Stimulated activated naive CD8-positive, alpha-beta T cell treated with anti-CD3 and anti-CD28 coated beads, Interleukin-15, Interleukin-2, amounts not matched to agents 100 ng/mL and 50 ng/mL, for 24 hours (primary cell): ENCODE measurements around the gene ZKSCAN4.
A peak's percentile ranks its signal among the peaks of the same experiment; 100 is the strongest.

ENCODE experiments used
- H3K27ac Mint-ChIP-seq: one replicate; pipeline ENCODE4 v1.8.0; 2021; ENCODE audit warnings: mild to moderate bottlenecking, mixed read lengths
- H3K27me3 Mint-ChIP-seq: one replicate; pipeline ENCODE4 v1.8.0; 2021; ENCODE audit warnings: mixed read lengths
- H3K36me3 Mint-ChIP-seq: one replicate; pipeline ENCODE4 v1.8.0; 2021; ENCODE audit warnings: low read depth, mixed read lengths
- H3K4me1 Mint-ChIP-seq: one replicate; pipeline ENCODE4 v1.8.0; 2021; ENCODE audit warnings: low read depth, mixed read lengths
- H3K4me3 Mint-ChIP-seq: one replicate; pipeline ENCODE4 v1.8.0; 2021; ENCODE audit warnings: mild to moderate bottlenecking, mixed read lengths
- H3K9me3 Mint-ChIP-seq: one replicate; pipeline ENCODE4 v1.8.0; 2021; ENCODE audit warnings: mixed read lengths

The ZKSCAN4 gene

DNA sequence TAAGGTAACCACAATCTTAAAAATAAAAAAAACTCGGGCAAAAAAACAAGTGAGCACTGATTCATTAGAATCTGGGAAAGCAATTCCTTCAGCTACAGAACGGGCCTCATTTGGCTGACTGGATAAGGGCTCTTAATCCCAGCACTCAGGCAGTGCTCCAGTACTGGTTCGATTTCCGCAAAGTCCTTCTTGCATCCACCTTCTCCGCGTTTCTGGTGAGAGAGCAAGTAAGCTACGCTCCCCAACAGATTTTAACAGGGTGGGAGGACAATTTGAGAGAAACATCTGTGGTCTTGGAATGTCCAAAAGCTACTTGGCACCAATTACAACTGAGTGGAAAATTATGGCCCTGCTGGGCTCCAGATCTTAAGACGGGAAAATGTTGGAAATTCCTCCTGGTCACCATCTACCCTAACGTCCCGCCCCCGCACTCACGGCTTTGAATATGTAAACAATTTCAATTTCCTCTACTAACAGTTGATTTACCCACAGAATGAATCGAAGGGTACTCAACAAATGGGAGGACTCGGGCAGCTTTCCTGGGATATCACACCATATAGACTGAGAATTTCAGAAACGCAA lies 45.0 kb downstream of the ZKSCAN4 start:
- no peak overlapping the region for H3K27ac Mint-ChIP-seq

DNA sequence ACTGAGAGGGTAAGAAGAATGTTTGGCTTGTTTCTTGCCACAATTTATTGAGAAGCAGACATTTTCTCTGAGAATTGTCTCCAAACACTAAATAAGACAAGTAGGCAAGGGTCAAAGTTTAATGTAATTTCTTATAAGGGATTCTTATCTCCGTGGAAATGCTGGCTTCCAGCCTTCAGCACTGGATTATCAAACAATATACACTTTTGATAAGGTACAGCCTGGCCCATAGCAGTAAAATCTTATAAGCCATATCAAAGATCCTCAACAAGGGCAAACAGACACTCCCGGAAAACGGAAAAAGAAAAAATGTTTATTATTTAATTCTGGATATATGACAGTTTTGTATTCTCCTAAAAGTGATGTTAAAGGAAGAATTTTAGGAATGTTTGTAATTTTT lies 45.5 kb downstream of the ZKSCAN4 start:
- Mint-ChIP-seq H3K9me3 (peaks cover 14% of the 10 kb centered on the region), H3K27me3 (peaks cover 85% of the 10 kb centered on the region), H3K36me3 (peaks cover 14% of the 10 kb centered on the region), H3K27ac (no peak overlapping the region), H3K4me1 (peaks cover 19% of the 10 kb centered on the region), H3K4me3 (no peak overlapping the region)

More for the DNA sequence above, 45.0 kb downstream of the ZKSCAN4 start:
- peak overlapping the region; percentile 83 for H3K4me3 Mint-ChIP-seq
- H3K27me3 Mint-ChIP-seq, result peaks cover 85% of the 10 kb centered on the region
- peaks cover 23% of the 10 kb centered on the region for H3K4me1 Mint-ChIP-seq
- H3K9me3 Mint-ChIP-seq, result peaks cover 14% of the 10 kb centered on the region
- peaks cover 14% of the 10 kb centered on the region for H3K36me3 Mint-ChIP-seq

DNA sequence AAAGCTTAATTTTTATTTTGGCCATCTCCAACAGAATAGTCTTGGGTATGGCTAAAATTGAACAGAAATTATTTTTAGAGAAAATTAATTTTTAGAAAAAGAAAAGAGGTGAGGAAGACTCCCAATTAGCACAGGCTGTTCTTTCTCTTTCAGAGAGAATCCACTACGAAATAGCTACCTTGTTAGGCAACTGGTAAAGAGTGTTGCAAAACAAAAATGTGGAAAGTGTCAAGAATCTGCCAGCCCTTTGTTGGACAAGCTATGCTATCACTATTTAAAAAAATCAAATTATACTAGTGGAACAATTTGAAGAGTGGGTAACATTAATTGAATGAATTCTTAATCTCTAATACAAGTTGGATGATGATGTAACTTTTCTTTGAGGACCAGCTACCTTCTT lies 46.2 kb downstream of the ZKSCAN4 start:
- Mint-ChIP-seq H3K36me3 (peaks cover 14% of the 10 kb centered on the region), H3K4me1 (peaks cover 18% of the 10 kb centered on the region), H3K9me3 (peaks cover 14% of the 10 kb centered on the region), H3K27ac (no peak overlapping the region), H3K27me3 (peaks cover 82% of the 10 kb centered on the region), H3K4me3 (no peak overlapping the region)

DNA sequence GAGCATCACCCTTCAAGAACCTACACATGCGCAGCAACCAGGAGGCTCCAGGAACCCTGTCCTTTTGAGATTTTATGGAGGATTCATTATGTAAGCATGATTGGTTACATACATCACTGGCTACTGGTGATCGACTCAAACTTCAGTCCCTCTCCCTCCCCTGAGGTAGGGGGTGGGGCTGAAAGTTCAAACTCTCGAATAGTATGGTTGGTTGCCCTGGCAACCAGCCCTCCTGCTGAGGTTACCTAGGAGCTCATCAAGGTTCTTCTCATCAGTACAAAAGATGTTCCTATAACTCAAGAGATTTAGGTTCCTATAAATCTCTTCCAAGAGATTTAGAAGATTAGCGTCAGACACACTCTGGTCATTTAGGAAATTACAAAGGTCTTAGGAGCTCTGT lies 48.9 kb downstream of the ZKSCAN4 start:
- Mint-ChIP-seq H3K9me3 (peaks cover 18% of the 10 kb centered on the region), H3K36me3 (peaks cover 10% of the 10 kb centered on the region), H3K4me3 (no peak overlapping the region), H3K27ac (no peak overlapping the region), H3K4me1 (peaks cover 15% of the 10 kb centered on the region), H3K27me3 (peaks cover 82% of the 10 kb centered on the region)

DNA sequence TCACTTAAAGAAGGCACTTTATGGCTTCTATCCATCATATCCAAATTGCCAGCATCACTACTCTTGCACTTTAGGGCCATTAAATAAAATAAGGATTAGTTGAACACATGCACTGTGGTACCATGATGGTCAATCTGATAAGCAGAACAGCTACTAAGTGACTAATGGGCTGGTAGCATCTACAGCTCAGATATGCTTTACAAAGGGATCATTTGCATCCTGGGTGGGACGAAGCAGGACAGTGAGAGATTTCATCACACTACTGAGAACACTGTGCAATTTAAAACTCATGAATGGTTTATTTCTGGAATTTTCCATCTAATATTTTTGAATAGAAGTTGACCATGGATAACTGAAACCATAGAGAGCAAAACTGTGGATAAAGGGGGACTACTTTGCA lies 52.0 kb downstream of the ZKSCAN4 start:
- Mint-ChIP-seq H3K9me3 (peaks cover 33% of the 10 kb centered on the region), H3K4me1 (peaks cover 4% of the 10 kb centered on the region), H3K27me3 (peaks cover 72% of the 10 kb centered on the region), H3K4me3 (no peak overlapping the region), H3K36me3 (peaks cover 3% of the 10 kb centered on the region), H3K27ac (no peak overlapping the region)
